ENCODE results near the gene PANX2.

The PANX2 gene

GRCh38 chr22:50190941-50191741 lies 20.6 kb downstream of the PANX2 start:
- Histone ChIP-seq H3K27me3 (ENCODE audit: insufficient read depth, low read depth, severe bottlenecking) (no peaks in the 10 kb centered on the region), H3K4me3 (ENCODE audit: low read depth, low read length) (no peak overlapping the region), H3K36me3 (peaks cover 16% of the 10 kb centered on the region), H3K27ac (no peak overlapping the region; the same call in 1 of the 2 replicates), H3K9me3 (ENCODE audit: severe bottlenecking) (no peaks in the 10 kb centered on the region)
- no peak for TF ChIP-seq CTCF (IDR thresholded peaks at IDR 0.05; ENCODE audit: low read depth, low read length)
- no peak for DNase-seq

GRCh38 chr22:50192436-50193204 lies 22.1 kb downstream of the PANX2 start:
- TF ChIP-seq CTCF (IDR thresholded peaks at IDR 0.05; ENCODE audit: low read depth, low read length) = no peak
- DNase-seq = no peak
- H3K36me3 ChIP-seq = peaks cover 20% of the 10 kb centered on the region
- no peak overlapping the region for H3K4me3 ChIP-seq (ENCODE audit: low read depth, low read length)
- H3K27me3 ChIP-seq (ENCODE audit: insufficient read depth, low read depth, severe bottlenecking) = no peaks in the 10 kb centered on the region
- H3K27ac ChIP-seq = no peak overlapping the region
- H3K9me3 ChIP-seq (ENCODE audit: severe bottlenecking) = no peaks in the 10 kb centered on the region

- no peaks in the 10 kb centered on the region for H3K27me3 ChIP-seq (ENCODE audit: insufficient read depth, low read depth, severe bottlenecking)
- H3K4me3 ChIP-seq (ENCODE audit: low read depth, low read length) = no peak overlapping the region
- H3K9me3 ChIP-seq (ENCODE audit: severe bottlenecking) = no peaks in the 10 kb centered on the region
- no peak overlapping the region for H3K27ac ChIP-seq
- no peak for TF ChIP-seq CTCF (IDR thresholded peaks at IDR 0.05; ENCODE audit: low read depth, low read length)
- H3K36me3 ChIP-seq = peaks cover 26% of the 10 kb centered on the region
- DNase-seq = no peak
Measured at GRCh38 chr22:50193621-50194020, 23.1 kb downstream of the PANX2 start.

- H3K36me3 ChIP-seq = peaks cover 32% of the 10 kb centered on the region
- H3K4me3 ChIP-seq (ENCODE audit: low read depth, low read length) = no peak overlapping the region
- DNase-seq = no peak
- H3K27ac ChIP-seq = no peak overlapping the region
- no peaks in the 10 kb centered on the region for H3K9me3 ChIP-seq (ENCODE audit: severe bottlenecking)
- TF ChIP-seq CTCF (IDR thresholded peaks at IDR 0.05; ENCODE audit: low read depth, low read length) = no peak
- H3K27me3 ChIP-seq (ENCODE audit: insufficient read depth, low read depth, severe bottlenecking) = no peaks in the 10 kb centered on the region
Measured at GRCh38 chr22:50194037-50194805, 23.7 kb downstream of the PANX2 start.

- Histone ChIP-seq H3K4me3 (ENCODE audit: low read depth, low read length) (no peak overlapping the region), H3K36me3 (peaks cover 35% of the 10 kb centered on the region), H3K9me3 (ENCODE audit: severe bottlenecking) (no peaks in the 10 kb centered on the region), H3K27ac (no peak overlapping the region), H3K27me3 (ENCODE audit: insufficient read depth, low read depth, severe bottlenecking) (no peaks in the 10 kb centered on the region)
- DNase-seq = no peak
- no peak for TF ChIP-seq CTCF (IDR thresholded peaks at IDR 0.05; ENCODE audit: low read depth, low read length)
Measured at GRCh38 chr22:50196256-50196655, 25.7 kb downstream of the PANX2 start.

Measured in WERI-Rb-1 (cell line).